ENCODE results near the gene IFI27.
A peak's percentile ranks its signal among the peaks of the same experiment; 100 is the strongest.

Gene IFI27

GRCh38 chr14:94120667-94121340 lies 10.3 kb downstream of the IFI27 start:
- Histone ChIP-seq H3K9me3 (ENCODE audit: control insufficient read depth, insufficient read depth, low read depth, low read length) (no peaks in the 10 kb centered on the region), H3K27ac (ENCODE audit: extremely low read depth, low read depth, low read length) (no peak overlapping the region), H3K36me3 (ENCODE audit: control insufficient read depth in 2 of 2, insufficient read depth in 1 of 2, low read length in 2 of 2) (no peaks in the 10 kb centered on the region), H3K4me3 (ENCODE audit: low read depth, low read length) (no peak overlapping the region), H3K4me1 (ENCODE audit: control insufficient read depth, insufficient read depth, low read length) (no peaks in the 10 kb centered on the region)
- CTCF ChIA-PET, result interaction anchor here (0.6 kb wide), 1 partner anchor 83 kb away, joined by 4 read pairs; no protein-coding TSS in a partner anchor
- no peak for TF ChIP-seq ZBTB21 (tag by site-specific recombination; IDR thresholded peaks at IDR 0.05)
- TF ChIP-seq ZNF18 (tag by site-specific recombination; IDR thresholded peaks at IDR 0.05), result no peak
- no peak for TF ChIP-seq ZNF518A (tag by site-specific recombination; conservative IDR thresholded peaks at IDR 0.05; ENCODE audit: low read depth)
- no peak for TF ChIP-seq ZNF133 (tag by site-specific recombination; IDR thresholded peaks at IDR 0.05)
- no peak for TF ChIP-seq FEZF1 (tag by site-specific recombination; IDR thresholded peaks at IDR 0.05)
- TF ChIP-seq, protein P1, sequence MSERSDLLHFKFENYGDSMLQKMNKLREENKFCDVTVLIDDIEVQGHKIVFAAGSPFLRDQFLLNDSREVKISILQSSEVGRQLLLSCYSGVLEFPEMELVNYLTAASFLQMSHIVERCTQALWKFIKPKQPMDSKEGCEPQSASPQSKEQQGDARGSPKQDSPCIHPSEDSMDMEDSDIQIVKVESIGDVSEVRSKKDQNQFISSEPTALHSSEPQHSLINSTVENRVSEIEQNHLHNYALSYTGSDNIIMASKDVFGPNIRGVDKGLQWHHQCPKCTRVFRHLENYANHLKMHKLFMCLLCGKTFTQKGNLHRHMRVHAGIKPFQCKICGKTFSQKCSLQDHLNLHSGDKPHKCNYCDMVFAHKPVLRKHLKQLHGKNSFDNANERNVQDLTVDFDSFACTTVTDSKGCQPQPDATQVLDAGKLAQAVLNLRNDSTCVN (tag by site-specific recombination; optimal IDR thresholded peaks at IDR 0.05), result no peak
- peak; percentile 70; the same call in 1 of the 2 replicates for TF ChIP-seq ZNF266 (tag by site-specific recombination; IDR thresholded peaks at IDR 0.05; ENCODE audit: low read depth)
- TF ChIP-seq ZNF623 (tag by site-specific recombination; IDR thresholded peaks at IDR 0.05), result no peak
- POLR2A ChIA-PET, result no interaction called here

- no peaks in the 10 kb centered on the region for H3K4me1 ChIP-seq (ENCODE audit: control insufficient read depth, insufficient read depth, low read length)
- TF ChIP-seq ZNF629 (tag by site-specific recombination; IDR thresholded peaks at IDR 0.05) (no peak), ZNF23 (tag by site-specific recombination; IDR thresholded peaks at IDR 0.05; ENCODE audit: borderline replicate concordance) (no peak), ZNF529 (tag by site-specific recombination; IDR thresholded peaks at IDR 0.05; ENCODE audit: insufficient replicate concordance) (no peak), ZNF394 (tag by site-specific recombination; IDR thresholded peaks at IDR 0.05; ENCODE audit: borderline replicate concordance) (no peak), ZNF785 (tag by site-specific recombination; IDR thresholded peaks at IDR 0.05) (no peak), ZNF449 (tag by site-specific recombination; IDR thresholded peaks at IDR 0.05) (no peak), ZNF776 (tag by site-specific recombination; IDR thresholded peaks at IDR 0.05; ENCODE audit: borderline replicate concordance) (no peak), ZIC2 (tag by site-specific recombination; IDR thresholded peaks at IDR 0.05) (no peak)
- POLR2A ChIA-PET, result no interaction called here
- CTCF ChIA-PET, result no interaction called here
- no peaks in the 10 kb centered on the region for H3K36me3 ChIP-seq (ENCODE audit: control insufficient read depth in 2 of 2, insufficient read depth in 1 of 2, low read length in 2 of 2)
- no peak overlapping the region for H3K27ac ChIP-seq (ENCODE audit: extremely low read depth, low read depth, low read length)
- H3K9me3 ChIP-seq (ENCODE audit: control insufficient read depth, insufficient read depth, low read depth, low read length), result no peaks in the 10 kb centered on the region
- no peak overlapping the region for H3K4me3 ChIP-seq (ENCODE audit: low read depth, low read length)
Measured at GRCh38 chr14:94121485-94121884, 10.9 kb downstream of the IFI27 start.

Data from HEK293 (cell line).